GM21529 (cell line): Measurements from ENCODE around the gene SUSD1.
A peak's percentile ranks its signal among the peaks of the same experiment; 100 is the strongest.
"Not testable (repeated sequence)": the region's sequence is repeated elsewhere in the genome, so short reads cannot be mapped to it uniquely, and the experiment has no call there.

ENCODE experiments used
- ATAC-seq: cut with Tn5 transposase; IDR thresholded peaks from one replicate; pipeline ENCODE4 v1.9.1; 2021; ENCODE audit not compliant: unreplicated experiment

The SUSD1 gene

GRCh38 chr9:112104401-112104800, 70.7 kb downstream of the SUSD1 start:
- ATAC-seq: no peak

- ATAC-seq: no peak
These were observed 71.7 kb downstream of the SUSD1 start for GRCh38 chr9:112103405-112103804.

- peak; percentile 70 for ATAC-seq
These were observed 77.1 kb downstream of the SUSD1 start for GRCh38 chr9:112097712-112098688.

- ATAC-seq: no peak
These were observed 80.0 kb downstream of the SUSD1 start for GRCh38 chr9:112094948-112095681.

GRCh38 chr9:112094241-112094640, 80.9 kb downstream of the SUSD1 start:
- ATAC-seq: no peak

GRCh38 chr9:112093870-112094216, 81.3 kb downstream of the SUSD1 start:
- no peak for ATAC-seq

- ATAC-seq: no peak
These were observed 81.8 kb downstream of the SUSD1 start for GRCh38 chr9:112093147-112093869.

GRCh38 chr9:112091810-112092209, 83.3 kb downstream of the SUSD1 start:
- ATAC-seq: no peak

GRCh38 chr9:112087506-112087905, 87.6 kb downstream of the SUSD1 start:
- ATAC-seq: no peak

GRCh38 chr9:112086627-112087026, 88.5 kb downstream of the SUSD1 start:
- ATAC-seq: no peak

- no peak for ATAC-seq
These were observed 90.2 kb downstream of the SUSD1 start for GRCh38 chr9:112084907-112085306.

GRCh38 chr9:112084334-112084733, 90.8 kb downstream of the SUSD1 start:
- ATAC-seq: peak; percentile 45

GRCh38 chr9:112081918-112082729, 93.0 kb downstream of the SUSD1 start:
- no peak for ATAC-seq

GRCh38 chr9:112080831-112081542, 94.1 kb downstream of the SUSD1 start:
- ATAC-seq: no peak

- peak; percentile 63 for ATAC-seq
These were observed 96.7 kb downstream of the SUSD1 start for GRCh38 chr9:112078432-112078831.

GRCh38 chr9:112076814-112077213, 98.3 kb downstream of the SUSD1 start:
- peak; percentile 36 for ATAC-seq

GRCh38 chr9:112075009-112075378, 100.1 kb downstream of the SUSD1 start:
- no peak for ATAC-seq

GRCh38 chr9:112074250-112075008, 100.7 kb downstream of the SUSD1 start:
- ATAC-seq: no peak

- not testable (repeated sequence) for ATAC-seq
These were observed 101.4 kb downstream of the SUSD1 start for GRCh38 chr9:112073639-112074173.
